Stimulated activated CD4-positive, alpha-beta T cell treated with anti-CD3 and anti-CD28 coated beads, Interleukin-15, amount 100 ng/mL, for 48 hours (primary cell): ENCODE measurements around the gene DSTN.

Experiments
- DNase-seq, 2 donors: peaks; one replicate each; pipeline ENCODE4 v3.0.0-alpha.2; 2020; ENCODE audit warnings: low read depth in 2 of 2

DSTN gene

GRCh38 chr20:17549131-17549530, 20.7 kb upstream of the DSTN start:
- DNase-seq: no peak

GRCh38 chr20:17555106-17555505, 14.8 kb upstream of the DSTN start:
- DNase-seq: no peak

GRCh38 chr20:17556837-17557674, 12.8 kb upstream of the DSTN start:
- no peak for DNase-seq

GRCh38 chr20:17557675-17558006, 12.2 kb upstream of the DSTN start:
- no peak for DNase-seq

- no peak for DNase-seq
These were observed 11.5 kb upstream of the DSTN start for GRCh38 chr20:17558154-17558940.

- no peak for DNase-seq
These were observed 11.0 kb upstream of the DSTN start for GRCh38 chr20:17558941-17559304.

- DNase-seq: no peak
These were observed 10.5 kb upstream of the DSTN start for GRCh38 chr20:17559338-17559737.

GRCh38 chr20:17560344-17561074, 9.4 kb upstream of the DSTN start:
- DNase-seq: no peak

GRCh38 chr20:17562804-17563305, 7.0 kb upstream of the DSTN start:
- no peak for DNase-seq

GRCh38 chr20:17565169-17565845, 4.6 kb upstream of the DSTN start:
- no peak for DNase-seq

- DNase-seq: no peak
These were observed 3.5 kb upstream of the DSTN start for GRCh38 chr20:17566345-17566744.

- DNase-seq: no peak
These were observed 1.7 kb upstream of the DSTN start for GRCh38 chr20:17568045-17568788.

- DNase-seq: no peak
These were observed 828 bp upstream of the DSTN start for GRCh38 chr20:17568972-17569521.

GRCh38 chr20:17570347-17571152, 675 bp downstream of the DSTN start:
- DNase-seq: no peak

- no peak for DNase-seq
These were observed 1.3 kb downstream of the DSTN start for GRCh38 chr20:17571153-17571527.

GRCh38 chr20:17572034-17572638, 2.3 kb downstream of the DSTN start:
- DNase-seq: no peak

GRCh38 chr20:17573463-17573862, 3.6 kb downstream of the DSTN start:
- no peak for DNase-seq

- no peak for DNase-seq
These were observed 6.3 kb downstream of the DSTN start for GRCh38 chr20:17576215-17576614.

GRCh38 chr20:17579369-17580039, 9.6 kb downstream of the DSTN start:
- no peak for DNase-seq
